ENCODE results near the gene ITGA8. TPM values are rescaled to one million over a fixed set of nuclear protein-coding genes. Genes with fewer than 3 reads are reported as not detected.

ITGA8 gene
- total RNA-seq, 3 donors from 2014 or later, result 2.2 to 3.4 (median 2.5) TPM

DNA sequence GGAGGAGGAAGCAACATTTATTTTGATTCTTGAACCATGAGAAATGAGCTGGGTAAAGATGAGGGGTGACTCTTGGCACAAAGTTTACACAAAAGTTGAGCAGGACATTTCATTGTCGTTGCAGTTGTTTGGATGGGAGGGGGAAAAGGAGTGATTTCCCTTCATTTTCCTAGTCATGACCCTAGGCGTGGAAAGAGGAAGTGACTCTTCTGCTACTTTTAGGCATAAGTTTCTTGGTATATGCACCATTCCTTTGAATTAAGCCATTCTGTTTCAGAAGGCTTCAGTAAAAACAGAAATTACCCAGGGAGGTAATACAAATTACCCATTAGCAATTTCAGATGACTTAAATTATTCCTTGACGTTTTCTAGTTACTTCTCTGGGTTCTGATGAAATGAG is 234.7 kb downstream of the ITGA8 start:
- no peak overlapping the region for H3K4me3 ChIP-seq
- no peak for ATAC-seq
- TF ChIP-seq, protein P1, sequence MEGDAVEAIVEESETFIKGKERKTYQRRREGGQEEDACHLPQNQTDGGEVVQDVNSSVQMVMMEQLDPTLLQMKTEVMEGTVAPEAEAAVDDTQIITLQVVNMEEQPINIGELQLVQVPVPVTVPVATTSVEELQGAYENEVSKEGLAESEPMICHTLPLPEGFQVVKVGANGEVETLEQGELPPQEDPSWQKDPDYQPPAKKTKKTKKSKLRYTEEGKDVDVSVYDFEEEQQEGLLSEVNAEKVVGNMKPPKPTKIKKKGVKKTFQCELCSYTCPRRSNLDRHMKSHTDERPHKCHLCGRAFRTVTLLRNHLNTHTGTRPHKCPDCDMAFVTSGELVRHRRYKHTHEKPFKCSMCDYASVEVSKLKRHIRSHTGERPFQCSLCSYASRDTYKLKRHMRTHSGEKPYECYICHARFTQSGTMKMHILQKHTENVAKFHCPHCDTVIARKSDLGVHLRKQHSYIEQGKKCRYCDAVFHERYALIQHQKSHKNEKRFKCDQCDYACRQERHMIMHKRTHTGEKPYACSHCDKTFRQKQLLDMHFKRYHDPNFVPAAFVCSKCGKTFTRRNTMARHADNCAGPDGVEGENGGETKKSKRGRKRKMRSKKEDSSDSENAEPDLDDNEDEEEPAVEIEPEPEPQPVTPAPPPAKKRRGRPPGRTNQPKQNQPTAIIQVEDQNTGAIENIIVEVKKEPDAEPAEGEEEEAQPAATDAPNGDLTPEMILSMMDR (IDR thresholded peaks at IDR 0.05), result no peak
- intact Hi-C loops (cut with DNase I, micrococcal nuclease), result no loop called here
- no peaks in the 10 kb centered on the region for H3K4me1 ChIP-seq (ENCODE audit: low read depth)
- DNase-seq, result no peak
- no peaks in the 10 kb centered on the region for H3K9me3 ChIP-seq
- H3K36me3 ChIP-seq (ENCODE audit: low read depth), result no peaks in the 10 kb centered on the region

DNA sequence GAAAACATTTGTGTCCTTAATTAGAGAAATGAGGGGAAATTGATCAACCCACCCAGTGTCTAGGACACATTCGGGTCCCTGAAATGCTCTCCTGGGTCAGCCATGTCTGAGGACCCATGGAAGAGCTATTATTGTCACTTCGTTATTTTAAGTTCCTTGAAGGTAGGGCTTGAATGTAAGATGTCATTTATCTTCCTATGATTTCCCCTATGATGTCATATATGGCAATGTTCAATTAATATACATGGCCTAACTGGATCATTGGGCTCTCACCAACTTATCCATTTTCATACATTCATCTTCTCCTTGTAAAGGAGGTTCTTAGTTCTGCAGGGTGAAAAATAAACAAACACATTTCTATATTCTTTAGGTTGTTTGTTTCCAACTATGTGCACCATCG is 235.6 kb downstream of the ITGA8 start:
- no peak overlapping the region for H3K4me3 ChIP-seq
- no peaks in the 10 kb centered on the region for H3K36me3 ChIP-seq (ENCODE audit: low read depth)
- H3K4me1 ChIP-seq (ENCODE audit: low read depth), result peaks cover 3% of the 10 kb centered on the region
- H3K9me3 ChIP-seq, result no peaks in the 10 kb centered on the region
- intact Hi-C loops (cut with DNase I, micrococcal nuclease), result no loop called here
- ATAC-seq (no peak), DNase-seq (no peak)
- TF ChIP-seq, protein P1 (IDR thresholded peaks at IDR 0.05), result no peak

DNA sequence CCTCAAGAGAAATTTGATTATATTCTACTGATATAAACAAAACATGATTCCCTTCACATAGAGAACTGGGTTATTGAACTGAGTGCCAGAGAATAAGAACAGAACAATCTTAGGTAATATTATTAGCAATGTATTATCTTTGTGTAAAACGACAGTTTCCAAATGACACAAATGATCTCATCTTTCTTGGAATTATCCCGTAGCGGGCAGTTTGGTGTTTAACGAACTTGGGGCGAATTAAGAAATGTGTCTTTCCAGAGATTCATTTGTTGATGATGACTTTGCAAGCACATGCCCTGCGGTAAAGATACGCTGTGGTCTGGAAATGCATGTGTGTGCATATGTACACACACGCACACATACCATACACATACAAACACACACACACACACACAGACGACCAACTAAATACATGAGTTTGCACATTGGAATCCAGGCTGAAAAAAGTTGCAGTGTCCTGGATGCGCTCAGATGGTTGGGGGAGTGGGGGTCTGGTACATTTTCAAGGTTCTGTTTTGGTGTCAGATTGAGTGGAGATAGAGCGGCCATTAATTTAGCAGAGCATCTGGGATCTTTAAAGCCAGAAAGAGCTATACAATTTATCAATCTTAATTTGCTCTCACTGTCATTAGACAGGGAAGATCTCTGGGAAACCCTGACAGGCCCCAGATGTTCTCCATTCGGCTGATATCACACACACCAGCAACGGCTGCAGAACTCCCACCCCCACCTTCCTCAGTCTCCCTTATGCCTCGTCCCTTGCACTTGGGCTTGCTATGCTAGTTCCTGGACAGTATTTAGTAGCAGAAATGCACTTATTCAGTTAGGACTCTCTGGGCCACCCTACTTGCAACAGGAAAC is 236.3 kb downstream of the ITGA8 start:
- ATAC-seq, result no peak
- intact Hi-C loops (cut with DNase I, micrococcal nuclease), result no loop called here
- TF ChIP-seq, protein P1 (IDR thresholded peaks at IDR 0.05), result no peak
- H3K4me1 ChIP-seq (ENCODE audit: low read depth), result peaks cover 3% of the 10 kb centered on the region
- H3K9me3 ChIP-seq, result no peaks in the 10 kb centered on the region
- no peaks in the 10 kb centered on the region for H3K36me3 ChIP-seq (ENCODE audit: low read depth)
- no peak overlapping the region for H3K4me3 ChIP-seq
- DNase-seq, result no peak

DNA sequence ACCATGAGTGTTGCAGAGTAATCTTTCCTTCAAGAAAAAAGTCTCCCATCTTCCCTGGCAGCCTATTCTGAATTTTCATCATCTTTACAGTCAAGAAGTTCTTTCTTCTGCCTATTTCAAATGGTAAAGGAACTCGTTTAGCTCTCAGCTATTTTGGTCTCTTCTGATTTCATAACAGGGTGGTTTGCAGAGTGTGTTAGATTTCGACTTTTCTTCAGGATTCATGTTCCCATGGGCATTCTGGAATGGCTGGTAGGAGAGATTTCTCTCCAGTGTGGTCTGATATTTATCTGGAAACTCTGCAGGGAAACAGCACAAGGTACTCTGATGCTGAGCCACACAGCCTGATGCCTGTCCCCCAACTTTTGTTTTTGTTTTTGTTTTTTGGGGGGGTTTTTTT is 237.6 kb downstream of the ITGA8 start:
- Histone ChIP-seq H3K4me1 (ENCODE audit: low read depth) (peaks cover 3% of the 10 kb centered on the region), H3K4me3 (no peak overlapping the region), H3K36me3 (ENCODE audit: low read depth) (no peaks in the 10 kb centered on the region), H3K9me3 (no peaks in the 10 kb centered on the region)
- DNase-seq (no peak), ATAC-seq (no peak)
- intact Hi-C loops (cut with DNase I, micrococcal nuclease), result no loop called here
- TF ChIP-seq, protein P1 (IDR thresholded peaks at IDR 0.05), result no peak

DNA sequence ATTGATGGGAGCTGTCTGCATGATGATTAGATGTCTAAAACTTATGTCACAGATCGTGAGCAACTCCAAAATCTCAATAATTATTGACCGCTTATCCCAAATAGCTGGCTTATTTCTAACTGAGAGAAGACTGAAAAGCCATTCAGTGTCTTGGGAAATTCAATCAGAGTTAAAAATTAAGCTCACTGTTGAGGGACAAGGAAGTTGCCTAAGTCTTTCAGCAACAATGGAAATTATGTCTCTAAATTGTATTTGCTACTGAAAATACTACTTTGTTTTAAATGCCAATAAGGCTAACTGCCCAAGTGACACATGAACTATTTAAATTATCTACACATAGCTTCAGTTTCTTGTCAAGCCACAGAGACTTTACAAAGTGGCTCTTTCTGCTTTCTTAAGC is 240.8 kb downstream of the ITGA8 start:
- Histone ChIP-seq H3K9me3 (no peaks in the 10 kb centered on the region), H3K36me3 (ENCODE audit: low read depth) (no peaks in the 10 kb centered on the region), H3K4me3 (no peak overlapping the region), H3K4me1 (ENCODE audit: low read depth) (peaks cover 9% of the 10 kb centered on the region)
- TF ChIP-seq, protein P1 (IDR thresholded peaks at IDR 0.05), result no peak
- ATAC-seq (peak; percentile 67), DNase-seq (no peak)
- intact Hi-C loops (cut with DNase I, micrococcal nuclease), result no loop called here

All from mucosa of descending colon (tissue), 3 donors.